GM19193 (cell line): ENCODE data around the gene POLR2L.

ENCODE experiments used
- POLR2A ChIP-seq: IDR thresholded peaks from 4 replicates; pipeline ENCODE4 v1.6.1; 2011; ENCODE audit not compliant: insufficient read depth, insufficient read length; ENCODE audit errors: extremely low read depth

The POLR2L gene

GRCh38 chr11:852762-853161, 10.4 kb upstream of the POLR2L start:
- no peak for TF ChIP-seq POLR2A

- no peak for TF ChIP-seq POLR2A
These were observed 8.7 kb upstream of the POLR2L start for GRCh38 chr11:850775-851763.

- no peak for TF ChIP-seq POLR2A
These were observed 7.8 kb upstream of the POLR2L start for GRCh38 chr11:849951-850774.

- TF ChIP-seq POLR2A = no peak
These were observed 6.9 kb upstream of the POLR2L start for GRCh38 chr11:849104-849824.

GRCh38 chr11:848380-848931, 6.1 kb upstream of the POLR2L start:
- TF ChIP-seq POLR2A = no peak

- no peak for TF ChIP-seq POLR2A
These were observed 5.5 kb upstream of the POLR2L start for GRCh38 chr11:847876-848275.

- no peak for TF ChIP-seq POLR2A
These were observed 4.3 kb upstream of the POLR2L start for GRCh38 chr11:846496-847098.

- TF ChIP-seq POLR2A = no peak
These were observed 3.7 kb upstream of the POLR2L start for GRCh38 chr11:845872-846495.

- no peak for TF ChIP-seq POLR2A
These were observed 2.6 kb upstream of the POLR2L start for GRCh38 chr11:844693-845644.

- no peak for TF ChIP-seq POLR2A
These were observed 1.7 kb upstream of the POLR2L start for GRCh38 chr11:843818-844692.

GRCh38 chr11:843086-843734, 881 bp upstream of the POLR2L start:
- TF ChIP-seq POLR2A = no peak
